ENCODE data around the gene KRT80.
A peak's percentile ranks its signal among the peaks of the same experiment; 100 is the strongest.

The KRT80 gene

DNA sequence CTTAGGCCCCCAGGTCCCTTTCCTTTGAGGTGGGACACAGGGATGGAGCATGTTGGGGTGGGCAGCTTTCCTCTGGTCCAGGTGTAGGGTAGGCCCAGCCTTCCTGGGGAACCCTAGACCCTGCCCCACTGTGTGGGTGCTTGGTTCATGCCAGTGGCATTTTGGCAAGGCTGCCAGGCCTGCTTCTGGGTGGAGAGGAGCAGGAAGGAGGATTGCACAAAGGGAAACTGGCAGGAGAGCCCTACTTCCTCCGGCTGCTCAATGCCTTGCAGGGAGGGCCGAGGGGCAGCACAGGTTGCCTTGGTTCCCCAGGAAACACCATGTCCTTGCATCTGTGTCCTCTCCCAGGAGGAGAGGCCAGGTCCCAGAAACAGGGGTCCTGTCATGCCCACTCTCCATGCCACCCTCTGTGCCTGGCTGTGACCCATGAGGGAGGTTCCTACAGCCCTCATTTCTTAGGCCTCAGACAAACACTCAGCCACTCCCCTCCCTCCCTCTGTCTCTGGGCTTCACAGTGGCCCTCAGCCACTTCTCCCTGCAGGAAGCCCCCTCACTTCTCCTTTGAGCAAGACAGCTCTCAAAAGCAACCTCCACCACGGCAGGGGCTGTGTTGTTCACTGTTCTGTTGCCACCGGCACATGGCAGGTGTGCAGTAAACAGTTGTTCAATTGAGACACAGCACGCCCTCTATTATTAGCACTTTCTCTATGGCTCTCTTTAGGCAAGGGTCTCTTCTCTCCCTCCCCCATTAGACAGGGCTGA, 6.8 kb upstream of the KRT80 start:
- no peak for DNase-seq (ENCODE audit: low read depth)

DNA sequence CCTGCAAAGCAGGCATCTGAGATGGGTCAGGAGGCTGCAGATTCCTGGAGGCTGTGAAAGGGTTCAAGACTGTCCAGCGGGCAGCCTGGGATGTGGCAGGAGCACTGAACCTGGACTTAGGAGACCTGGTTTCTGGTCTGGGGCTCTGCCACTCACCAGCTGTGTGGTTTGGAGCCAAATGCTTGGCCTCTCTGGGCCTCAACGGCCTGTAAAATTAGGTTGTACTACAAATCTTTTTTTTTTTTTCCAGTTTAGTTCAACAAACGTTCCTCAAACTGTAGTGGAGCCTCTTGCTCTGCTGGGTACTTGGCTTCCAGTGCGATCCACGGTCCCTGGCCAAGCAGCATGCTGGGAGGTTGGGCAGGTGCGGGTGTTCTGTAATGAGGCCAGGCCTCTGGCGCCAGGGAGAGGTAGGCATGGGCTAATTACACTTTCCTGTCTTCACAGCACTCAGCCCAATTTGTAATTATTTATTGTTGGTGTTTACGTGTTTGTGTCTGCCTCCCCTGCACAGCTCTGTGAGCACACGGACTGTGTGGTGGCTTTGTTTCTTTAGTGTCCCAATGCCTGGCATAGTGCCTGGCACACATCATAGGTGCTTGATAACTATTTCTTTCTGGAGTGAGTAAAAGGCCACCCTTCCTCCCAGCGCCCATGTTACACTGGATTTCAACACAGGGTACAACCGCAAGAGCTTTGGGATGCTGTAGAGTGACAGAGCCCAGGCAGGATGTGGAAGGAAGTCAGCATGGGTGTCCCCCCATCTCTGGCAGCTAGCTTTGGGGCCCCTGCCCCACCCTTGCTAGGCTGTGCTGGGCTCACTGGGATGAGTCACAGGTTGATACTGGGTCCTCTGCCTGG, 5.8 kb upstream of the KRT80 start:
- peak; percentile 40 for DNase-seq (ENCODE audit: low read depth)

DNA sequence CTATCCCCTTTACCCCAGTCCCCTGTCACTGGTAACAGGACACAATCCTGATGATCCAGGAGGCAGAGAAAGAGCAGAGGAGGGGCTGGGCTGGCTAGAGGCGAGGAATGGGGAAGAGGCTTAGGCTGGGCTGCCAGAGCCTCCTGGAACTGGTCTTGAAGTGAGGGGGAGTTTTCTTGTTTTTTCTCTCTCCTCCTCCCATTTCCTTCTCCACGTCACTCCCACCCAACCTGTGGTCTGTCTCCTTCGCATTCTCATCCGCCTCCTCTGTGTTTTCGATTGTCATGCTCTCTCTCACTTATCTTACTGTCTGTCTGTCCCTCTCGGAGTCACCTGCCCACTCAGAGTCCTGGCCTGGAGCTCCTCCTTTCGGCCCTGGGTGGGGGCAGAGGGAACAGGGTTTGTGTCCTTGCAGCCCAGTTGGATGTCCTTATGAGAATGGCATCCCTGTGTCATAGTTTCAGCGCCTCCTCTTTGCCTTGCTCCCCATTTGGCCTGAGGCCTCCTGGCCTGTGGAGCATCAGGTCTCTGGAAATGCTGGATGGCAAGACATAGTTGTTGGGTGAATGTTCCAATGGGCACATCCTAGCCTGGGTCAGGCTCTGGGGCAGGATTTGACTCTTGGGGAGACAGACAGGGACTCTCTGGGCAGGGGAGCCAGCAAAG, 3.4 kb upstream of the KRT80 start:
- DNase-seq (ENCODE audit: low read depth) = no peak

DNA sequence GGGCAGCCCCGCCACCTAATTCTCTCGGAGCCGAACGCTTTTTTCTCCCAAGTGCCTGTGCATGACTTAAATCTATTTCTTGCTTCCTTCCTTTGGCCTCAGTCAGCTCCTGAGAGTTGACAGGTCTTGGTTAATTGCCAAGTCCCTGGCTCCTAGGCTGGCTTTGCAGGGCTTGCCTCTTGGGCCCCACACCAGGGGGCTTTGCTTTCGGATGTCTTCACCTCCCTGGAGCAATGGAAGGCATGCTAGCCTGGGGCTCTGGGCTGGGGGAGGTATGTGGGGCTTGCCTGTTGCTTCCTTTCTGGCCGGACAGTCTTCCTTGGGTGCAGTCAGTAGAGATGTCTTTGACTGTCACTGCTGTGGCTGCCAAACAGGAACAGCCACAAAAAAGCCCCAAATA, 2.2 kb upstream of the KRT80 start:
- no peak for DNase-seq (ENCODE audit: low read depth)

DNA sequence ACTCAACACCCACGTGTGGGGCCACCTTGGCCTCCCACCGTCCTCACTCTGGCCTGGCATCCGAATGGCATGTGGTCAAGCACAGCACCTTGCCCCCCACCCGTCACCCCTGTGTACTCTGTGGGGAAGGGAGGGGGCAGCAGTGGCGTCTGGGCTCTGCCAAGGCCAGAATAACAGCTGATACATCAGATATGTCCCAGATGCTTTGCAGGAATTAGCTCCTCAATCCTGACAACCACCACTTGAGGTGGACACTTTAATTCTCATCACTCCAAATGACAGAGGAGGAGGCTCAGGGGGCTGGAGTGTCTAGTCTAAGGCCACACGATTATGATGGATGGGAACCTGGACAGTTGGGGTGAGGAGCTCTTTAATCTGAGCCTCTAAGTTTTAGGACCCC, 1.7 kb upstream of the KRT80 start:
- no peak for DNase-seq (ENCODE audit: low read depth)

DNA sequence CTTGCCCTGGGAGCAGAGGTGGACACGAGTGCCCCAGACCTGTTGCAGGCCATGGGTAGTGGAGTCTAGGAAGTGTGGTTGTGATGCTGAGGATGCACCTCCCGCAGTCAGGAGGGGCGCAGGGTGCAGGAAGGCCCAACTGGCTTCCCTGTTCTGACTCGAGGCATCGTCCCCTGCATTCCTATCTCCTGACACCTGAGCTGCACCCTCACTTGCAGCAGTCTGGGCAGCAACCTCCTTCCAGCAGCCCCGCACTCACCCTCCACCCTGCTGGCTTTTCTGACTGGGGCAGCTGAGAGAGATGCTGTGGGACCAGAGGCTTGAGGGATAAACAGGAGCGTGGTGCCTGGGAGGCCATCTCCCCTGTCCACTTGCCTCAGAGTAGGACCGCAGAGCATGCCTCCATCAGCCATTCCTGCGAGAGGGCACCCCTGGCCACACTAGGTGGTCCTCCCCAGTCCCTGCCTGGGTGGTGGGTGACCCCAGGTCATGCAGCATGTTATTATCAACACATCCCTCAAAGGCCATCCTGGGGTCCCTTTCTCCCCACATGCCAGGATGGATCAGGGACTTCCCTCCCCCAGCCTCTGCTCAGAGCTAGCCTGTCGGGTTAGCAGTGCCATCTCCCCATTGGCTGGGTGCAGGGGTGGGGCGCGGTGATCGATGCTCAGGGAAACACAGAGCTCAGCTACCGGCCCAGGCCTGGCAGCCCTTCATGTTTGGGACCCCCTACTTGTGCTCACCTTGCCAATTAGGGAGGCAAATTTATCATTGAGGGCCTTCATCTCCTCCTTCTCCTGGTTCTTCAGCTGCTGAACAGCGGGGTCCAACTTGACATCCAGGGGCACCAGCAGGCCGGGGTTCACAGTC, 719 bp downstream of the KRT80 start:
- DNase-seq (ENCODE audit: low read depth) = peak; percentile 68

DNA sequence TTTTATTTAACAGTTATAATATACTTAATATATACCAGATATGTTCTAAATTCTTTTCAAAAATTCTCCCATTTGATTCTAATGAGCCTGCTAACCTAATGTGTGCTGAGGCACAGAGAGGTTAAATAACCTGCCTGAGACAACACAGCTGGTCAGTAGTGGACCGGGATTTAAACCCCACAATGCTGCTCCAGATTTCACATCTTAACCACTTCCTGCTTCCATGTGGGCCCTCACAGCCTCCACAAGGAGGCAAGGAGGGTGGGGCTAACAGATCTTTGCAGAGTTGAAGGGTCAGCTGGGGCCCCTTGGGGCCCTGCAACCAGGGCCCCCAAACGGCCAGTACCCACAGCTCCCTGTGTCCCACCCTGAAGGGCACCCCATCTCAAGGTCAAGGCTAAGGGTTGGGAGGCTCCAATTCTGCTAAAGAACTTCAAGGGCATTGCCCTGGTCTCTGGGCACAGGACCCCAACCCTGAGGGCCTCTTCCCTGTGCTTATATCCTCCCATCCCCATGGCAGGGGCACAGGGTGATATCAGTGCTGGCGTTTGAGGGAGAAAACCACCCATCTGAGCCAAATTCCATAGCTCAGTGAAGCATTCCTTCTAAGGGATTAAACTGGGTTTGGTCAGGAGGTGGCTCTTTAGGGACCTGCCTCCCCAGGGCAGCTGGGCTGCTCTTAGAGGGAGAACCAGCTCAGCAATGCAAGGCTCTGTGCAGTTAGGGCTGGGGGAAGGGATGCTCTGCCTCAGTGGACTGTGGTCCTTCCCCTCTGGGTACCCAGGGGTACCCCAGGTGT, 2.2 kb downstream of the KRT80 start:
- DNase-seq (ENCODE audit: low read depth) = peak; percentile 68

DNA sequence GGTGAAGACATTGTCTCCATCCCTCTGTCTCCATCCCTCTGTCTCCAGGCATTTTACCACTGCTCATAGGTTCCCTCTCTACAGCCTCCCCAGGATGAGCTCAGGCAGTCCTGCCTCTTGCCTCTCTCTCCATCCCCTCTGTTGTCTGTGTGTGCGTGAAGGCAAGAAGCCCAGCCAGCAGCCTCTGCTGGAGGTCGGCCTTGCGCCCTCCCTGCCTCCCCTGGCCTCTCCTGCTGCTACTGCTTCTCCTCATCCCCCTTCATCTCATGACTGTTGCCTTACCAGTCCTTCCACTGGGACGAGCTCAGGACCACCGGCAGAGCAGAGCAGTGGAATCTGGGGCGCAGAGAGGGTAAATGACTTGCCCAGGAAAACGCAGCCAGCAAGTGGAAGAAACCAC, 3.2 kb downstream of the KRT80 start:
- no peak for DNase-seq (ENCODE audit: low read depth)

DNA sequence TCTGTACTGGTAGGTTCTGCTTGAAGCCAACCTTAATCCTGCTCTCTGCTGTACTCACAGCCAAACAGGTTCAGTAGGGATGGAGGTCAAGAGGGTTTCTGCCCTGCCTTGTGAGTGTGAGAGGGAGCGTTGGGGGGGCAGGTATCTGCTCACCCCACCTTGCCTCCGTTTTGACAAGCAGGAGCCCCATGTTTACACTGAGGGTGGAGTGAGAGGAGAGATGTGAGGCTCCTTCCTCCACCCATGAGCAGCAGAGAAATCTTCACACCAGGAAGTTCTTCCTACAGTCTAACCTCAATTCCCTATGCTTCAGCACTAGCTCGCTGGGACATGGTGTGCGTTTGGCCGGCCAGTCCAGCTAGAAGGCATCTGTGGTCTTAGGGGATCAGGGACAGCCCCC, 4.2 kb downstream of the KRT80 start:
- no peak for DNase-seq (ENCODE audit: low read depth)

DNA sequence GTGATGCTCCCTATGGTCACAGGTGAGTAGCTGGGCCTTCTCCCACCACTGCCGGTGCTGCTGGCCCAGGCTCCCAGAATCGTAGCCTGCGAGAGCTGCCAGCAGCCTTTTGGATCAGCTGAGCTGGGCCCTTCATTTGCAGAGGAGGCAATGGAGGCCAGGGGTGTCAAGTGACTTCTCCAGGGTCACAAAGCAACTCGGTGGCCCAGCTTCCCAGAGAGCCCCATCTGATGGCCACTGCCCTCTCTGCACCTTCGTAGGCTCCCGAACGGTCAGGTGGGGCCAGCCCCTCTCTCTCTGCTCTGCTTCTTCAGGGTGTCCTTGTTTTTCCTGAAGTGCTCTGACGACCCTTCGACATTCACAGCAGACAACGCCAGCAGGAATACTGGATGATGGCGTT, 4.6 kb downstream of the KRT80 start:
- DNase-seq (ENCODE audit: low read depth) = no peak

DNA sequence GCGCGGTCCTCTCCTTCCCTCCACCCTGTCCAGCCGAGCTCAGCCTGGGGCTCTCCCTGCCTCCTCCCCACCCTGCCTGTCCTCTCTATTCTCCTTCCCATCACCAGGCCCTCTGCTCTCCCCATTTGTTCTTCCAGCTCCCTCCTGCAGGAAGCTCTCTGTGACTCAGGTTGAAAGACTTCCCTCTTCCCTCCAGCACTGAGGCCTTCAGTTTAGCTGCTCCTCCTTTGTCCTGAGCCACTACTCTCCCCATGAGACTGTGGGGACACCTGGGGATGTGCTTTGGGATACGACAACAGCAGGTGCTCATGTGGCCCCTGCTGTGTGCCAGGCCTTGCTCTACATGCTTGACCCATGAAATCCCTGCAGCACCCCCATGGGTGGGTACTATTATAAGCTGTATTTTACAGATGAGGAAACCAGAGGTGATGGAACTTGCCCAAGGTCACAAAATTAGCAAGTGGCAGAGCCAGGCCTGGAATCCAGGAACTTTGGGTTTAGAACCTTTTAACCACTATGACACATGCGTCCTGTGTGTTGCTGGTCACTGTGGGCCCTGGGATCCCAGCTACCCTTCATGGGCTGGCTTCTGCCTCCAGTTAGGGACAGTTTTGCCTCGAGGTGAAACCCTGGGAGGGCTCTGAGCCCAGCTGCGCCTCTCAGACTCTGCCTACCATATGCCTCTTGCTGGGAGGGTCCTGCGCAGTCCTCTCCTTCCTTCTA, 5.5 kb downstream of the KRT80 start:
- DNase-seq (ENCODE audit: low read depth) = peak; percentile 95

DNA sequence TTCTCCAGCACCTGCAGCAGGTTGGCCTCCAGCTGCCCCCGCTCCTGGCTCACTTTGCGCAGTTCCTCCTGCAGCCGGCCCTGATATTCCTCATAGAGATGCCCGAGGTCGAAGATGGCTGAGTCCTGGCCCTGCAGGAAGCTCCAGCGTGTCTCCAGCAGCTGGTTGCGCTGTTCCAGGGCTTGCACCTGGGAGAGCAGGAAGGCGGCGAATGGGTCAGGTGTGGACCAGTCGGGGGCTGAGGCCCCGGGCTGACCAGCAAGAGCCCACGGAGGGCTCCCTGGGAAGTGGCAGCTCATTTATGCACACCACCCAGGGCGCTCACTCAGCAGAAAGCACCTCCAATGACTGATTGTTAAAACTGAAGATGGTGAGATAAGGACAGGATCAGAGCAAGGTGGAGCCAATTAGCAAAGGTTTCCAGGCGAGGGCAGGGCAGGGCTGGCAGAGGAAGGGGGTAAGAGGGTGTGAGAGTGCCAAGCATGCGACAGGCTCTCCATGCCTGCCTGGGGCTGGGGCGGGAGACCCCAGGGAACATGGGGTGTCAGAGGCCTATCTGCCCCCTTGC, 6.3 kb downstream of the KRT80 start:
- no peak for DNase-seq (ENCODE audit: low read depth)

DNA sequence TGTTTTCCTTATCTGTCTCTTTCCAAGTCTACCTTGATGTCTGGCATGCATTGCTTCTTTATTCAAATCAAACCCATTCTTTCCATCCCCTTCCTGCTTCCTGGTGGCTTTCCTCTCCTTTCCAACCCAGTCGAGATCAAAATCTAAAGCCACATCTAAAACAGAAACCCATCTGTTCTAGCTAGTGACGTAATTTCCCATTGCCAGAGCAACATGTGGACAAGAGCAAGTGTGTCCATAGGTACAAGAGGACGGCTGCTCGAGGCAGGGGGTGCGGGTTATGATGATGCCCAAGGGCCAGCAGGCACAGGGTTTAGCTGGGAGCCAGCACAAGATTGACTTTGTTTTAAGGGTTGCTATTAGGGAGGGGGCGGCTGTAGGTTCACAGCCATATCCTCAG, 7.0 kb downstream of the KRT80 start:
- DNase-seq (ENCODE audit: low read depth) = no peak

DNA sequence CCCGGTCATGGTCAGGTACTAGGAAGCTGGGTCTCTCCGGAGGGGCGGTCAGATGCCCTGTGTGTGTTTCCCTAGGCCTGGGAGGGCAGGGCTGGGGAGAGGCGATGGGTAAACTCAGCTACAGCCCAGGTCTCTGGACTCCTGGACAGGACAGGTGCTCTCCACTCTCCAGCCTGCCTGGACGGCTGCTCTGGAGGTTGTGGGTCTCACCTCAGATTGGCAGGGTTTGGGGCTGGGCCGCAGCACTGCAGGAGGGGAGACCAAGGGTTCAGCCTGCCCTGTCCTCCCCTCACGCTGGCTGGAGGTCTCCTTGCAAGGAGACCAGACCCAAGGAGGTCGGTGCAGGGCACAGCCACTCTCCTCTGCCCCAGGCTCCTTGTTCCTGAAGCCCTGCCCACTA, 7.8 kb downstream of the KRT80 start:
- DNase-seq (ENCODE audit: low read depth) = no peak

DNA sequence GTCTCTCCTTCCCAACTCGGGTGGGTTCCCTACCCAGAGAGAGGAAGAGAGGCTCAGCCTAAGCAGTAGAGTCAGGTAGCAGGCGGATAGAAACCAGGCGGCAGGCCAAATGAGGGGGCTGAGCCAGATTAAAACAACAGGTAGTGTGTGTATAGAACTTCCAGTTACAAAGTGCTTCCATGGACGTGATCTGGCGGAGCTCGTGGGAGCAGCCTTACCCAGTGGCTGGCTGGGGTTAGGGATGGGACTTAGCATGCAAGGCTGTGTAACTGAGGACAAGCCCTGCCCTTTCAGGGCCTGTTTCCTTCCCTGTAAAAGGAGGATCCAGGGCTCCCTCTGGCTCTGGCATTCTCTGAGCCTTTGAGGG, 8.3 kb downstream of the KRT80 start:
- DNase-seq (ENCODE audit: low read depth) = no peak

DNA sequence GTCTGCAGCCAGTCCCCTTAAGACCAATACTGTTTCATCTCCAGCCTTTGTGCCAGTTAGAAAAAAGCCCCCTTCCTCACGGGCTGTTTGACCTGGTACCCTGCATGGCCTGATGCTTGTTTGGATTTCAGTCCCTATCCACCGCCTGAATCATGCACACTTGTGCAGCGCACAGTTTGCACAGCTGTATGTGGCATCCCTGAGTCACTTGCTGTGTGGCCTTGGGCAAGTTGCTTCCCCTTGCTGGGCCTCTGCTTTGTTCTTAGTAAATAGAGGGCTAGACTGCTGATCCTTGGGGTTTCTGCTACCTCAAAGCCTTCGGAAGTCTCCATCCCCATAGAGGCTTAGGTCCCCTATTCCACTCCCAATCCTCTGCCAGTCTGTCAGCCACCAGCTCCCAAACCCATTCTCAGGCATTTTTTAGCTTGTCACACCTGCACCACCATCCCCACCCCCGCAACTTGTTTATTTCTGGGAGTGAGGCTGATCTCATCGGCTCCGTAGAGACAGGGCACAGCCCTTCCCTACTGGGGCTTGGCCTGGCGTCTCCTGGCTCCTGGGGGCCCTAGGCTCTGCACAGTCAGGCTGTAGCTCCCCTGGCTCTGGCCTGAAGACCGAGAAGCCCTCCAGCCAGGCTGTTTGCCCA, 8.8 kb downstream of the KRT80 start:
- DNase-seq (ENCODE audit: low read depth) = peak; percentile 64

DNA sequence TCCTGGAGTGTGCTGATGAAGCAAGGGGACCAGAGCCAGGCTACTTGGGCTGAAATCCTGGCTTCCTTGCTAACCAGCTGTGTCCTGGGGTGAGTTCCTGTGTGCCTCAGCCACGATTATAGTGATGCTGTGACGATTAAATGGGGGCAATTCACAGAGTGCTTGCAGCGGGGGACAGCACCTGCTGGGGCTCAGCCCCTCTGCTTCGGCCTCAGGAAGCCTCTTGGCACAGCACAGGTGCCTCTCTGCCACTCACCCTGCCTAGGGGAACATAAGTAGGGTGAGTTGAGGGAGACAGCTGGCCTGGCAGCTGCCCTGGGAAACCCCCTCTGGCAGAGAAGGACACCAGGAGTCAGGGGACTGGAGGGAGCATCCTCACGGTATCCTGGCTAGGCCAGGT, 9.4 kb downstream of the KRT80 start:
- no peak for DNase-seq (ENCODE audit: low read depth)

DNA sequence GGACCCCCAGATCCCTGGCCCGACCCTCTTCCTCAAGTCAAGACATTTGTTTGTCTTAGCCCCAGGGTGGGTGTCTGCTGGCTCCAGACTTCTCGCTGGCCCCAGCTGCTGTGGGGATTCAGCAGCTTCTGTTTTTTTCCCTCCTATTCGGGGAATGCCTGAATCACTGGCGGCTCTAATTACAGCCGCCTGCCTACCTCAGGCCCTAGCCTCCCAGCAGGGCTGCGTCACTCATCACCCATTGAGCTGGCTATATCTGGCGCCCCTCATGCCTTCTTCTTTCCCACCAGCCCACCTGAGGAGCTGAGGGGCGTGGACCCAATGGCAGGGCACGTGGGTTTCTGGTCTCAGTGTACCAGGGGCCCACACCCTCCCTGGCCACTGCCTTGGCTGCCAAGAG, 10.1 kb downstream of the KRT80 start:
- DNase-seq (ENCODE audit: low read depth) = peak; percentile 91

DNA sequence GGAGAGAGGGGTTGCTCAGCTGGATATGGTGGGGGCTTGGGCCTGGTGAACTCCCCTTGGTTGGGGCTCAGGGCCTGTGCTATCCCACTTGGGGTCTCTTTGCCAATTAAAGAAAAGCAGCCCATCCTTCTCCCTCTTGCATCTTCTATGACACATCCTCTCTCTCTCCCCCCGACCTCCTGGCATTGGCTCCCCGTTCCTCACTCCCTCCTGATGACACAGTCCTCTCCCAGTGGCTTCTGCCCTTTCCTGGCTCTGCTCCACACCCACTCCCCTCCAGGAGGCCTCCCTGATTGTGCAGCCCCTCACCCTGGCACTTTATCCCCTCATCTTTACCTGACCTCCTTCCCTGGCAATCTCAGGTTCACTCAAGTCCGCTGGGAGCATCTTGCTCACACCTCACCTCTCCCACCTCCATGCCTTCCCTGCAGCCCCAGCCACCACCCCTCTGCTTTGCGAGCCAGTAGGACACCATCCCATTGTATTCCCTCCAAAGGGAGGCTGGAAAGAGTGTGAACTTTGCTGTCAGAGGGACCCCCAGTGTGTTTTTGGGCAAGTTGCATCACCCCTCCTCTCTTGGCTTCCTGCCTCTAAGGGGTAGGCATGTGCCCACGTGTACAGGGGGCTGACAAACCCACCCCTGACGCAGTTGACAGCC, 10.7 kb downstream of the KRT80 start:
- peak; percentile 68 for DNase-seq (ENCODE audit: low read depth)
